Endothelial cell of umbilical vein (primary cell): ENCODE results near the gene BCAS3. TPM values are rescaled to one million over a fixed set of nuclear protein-coding genes. Genes with fewer than 3 reads are reported as not detected.

ENCODE experiments used
- BruUV-seq: library from RNA; stranded (reverse); fragments of 400-500 nt; replicated peaks from 2 replicates; lab custom pipeline; 2021; lab: Mats Ljungman, UMichigan
- CTCF ChIA-PET: fragments of 300-600, 350-600 bp; sonication (Branson Sonifier 250); formaldehyde crosslinking; loops from one replicate; lab custom pipeline; 2021; ENCODE audit warnings: antibody characterized with exemption, inconsistent platforms; lab: Charles Lee
- POLR2A ChIA-PET: fragments of 300-600, 350-600 bp; sonication (Branson Sonifier 250); formaldehyde crosslinking; loops from one replicate; lab custom pipeline; 2021; ENCODE audit warnings: antibody characterized with exemption, inconsistent platforms; lab: Charles Lee
- DNase-seq: peaks from one replicate; pipeline ENCODE4 v3.0.0-alpha.2; 2011; ENCODE audit warnings: low read depth, low spot score
- FAIRE-seq: peaks from 2 replicates; lab custom pipeline; 2011; peaks lifted over from hg19 to GRCh38; lab: Jason Lieb, UNC
- H2AFZ ChIP-seq: 2 replicates; pipeline ENCODE4 v1.6.0; 2012; ENCODE audit warnings: low read depth, low read length, control low read depth, inconsistent platforms
- H3K27ac ChIP-seq: 2 replicates; pipeline ENCODE4 v1.5.1; 2011; ENCODE audit warnings: low read depth, mild to moderate bottlenecking, control low read depth, low read length, moderate library complexity; ENCODE audit not compliant: insufficient read depth
- H3K27me3 ChIP-seq, 2 experiments: 2 replicates each; pipeline versions ENCODE4 v1.6.0 to v1.6.1; 2011; ENCODE audit warnings: low read length in 2 of 2, mixed read lengths in 1 of 2; ENCODE audit not compliant: control insufficient read depth in 2 of 2, insufficient read depth in 2 of 2
- H3K36me3 ChIP-seq, 2 experiments: 2 replicates in 1 of 2; 3 replicates in 1 of 2; pipeline ENCODE4 v1.5.1; 2011; ENCODE audit warnings: low read length in 2 of 2, mild to moderate bottlenecking in 1 of 2, moderate library complexity in 1 of 2; ENCODE audit not compliant: control insufficient read depth in 2 of 2, insufficient read depth in 2 of 2; ENCODE audit errors: extremely low read depth in 1 of 2
- H3K4me1 ChIP-seq: 3 replicates; pipeline ENCODE4 v1.5.1; 2011; ENCODE audit warnings: mild to moderate bottlenecking, low read length; ENCODE audit not compliant: control insufficient read depth, insufficient read depth; ENCODE audit errors: extremely low read depth
- H3K4me2 ChIP-seq: 2 replicates; pipeline ENCODE4 v1.6.1; 2011; ENCODE audit warnings: low read length, control low read depth, mixed read lengths; ENCODE audit not compliant: insufficient read depth
- H3K4me3 ChIP-seq, 3 experiments: fragments of 200-600 bp in 1 of 3; sonication (generic), shearing (Covaris generic) in 1 of 3; replicated peaks in 1 of 3; 2 replicates each; pipeline ENCODE4 v1.5.1; 2011 to 2016; ENCODE audit warnings: control low read depth in 3 of 3, low read length in 3 of 3, mild to moderate bottlenecking in 2 of 3, inconsistent platforms in 1 of 3, low read depth in 1 of 3, moderate library complexity in 1 of 3; ENCODE audit not compliant: insufficient read depth in 1 of 3
- H3K79me2 ChIP-seq: 2 replicates; pipeline ENCODE4 v1.6.0; 2012; ENCODE audit warnings: low read length, inconsistent platforms; ENCODE audit not compliant: control insufficient read depth, insufficient read depth
- H3K9ac ChIP-seq: replicated peaks from 2 replicates; pipeline ENCODE3; 2011; ENCODE audit warnings: low read length, control low read depth; ENCODE audit not compliant: insufficient read depth; ENCODE audit errors: extremely low read depth
- H3K9me1 ChIP-seq: replicated peaks from 3 replicates; pipeline ENCODE4 v1.6.0; 2011; ENCODE audit warnings: mild to moderate bottlenecking, low read length; ENCODE audit not compliant: control insufficient read depth, insufficient read depth; ENCODE audit errors: extremely low read depth
- H3K9me3 ChIP-seq: replicated peaks from 2 replicates; pipeline ENCODE4 v1.5.1; 2012; ENCODE audit warnings: low read length, inconsistent platforms; ENCODE audit not compliant: control insufficient read depth, insufficient read depth
- H4K20me1 ChIP-seq: replicated peaks from 2 replicates; pipeline ENCODE3; 2011; ENCODE audit warnings: mild to moderate bottlenecking, low read length; ENCODE audit not compliant: control insufficient read depth, insufficient read depth; ENCODE audit errors: extremely low read depth
- CTCF ChIP-seq, 2 donors: IDR thresholded peaks; 1 replicate in 1 of 2; 2 replicates in 1 of 2; pipeline ENCODE4 v1.5.1; 2011; ENCODE audit warnings: low read length in 2 of 2, mild to moderate bottlenecking in 2 of 2, moderate library complexity in 2 of 2, control low read depth in 1 of 2, inconsistent platforms in 1 of 2, low read depth in 1 of 2; ENCODE audit not compliant: insufficient read depth in 1 of 2; ENCODE audit errors: extremely low read depth in 1 of 2
- EZH2 ChIP-seq: IDR thresholded peaks from 2 replicates; pipeline ENCODE4 v1.6.1; 2012; ENCODE audit warnings: borderline replicate concordance, low read depth, mild to moderate bottlenecking, moderate library complexity, low read length, inconsistent platforms; ENCODE audit not compliant: severe bottlenecking
- JUN ChIP-seq: IDR thresholded peaks from 2 replicates; pipeline ENCODE4 v1.6.1; 2011; ENCODE audit warnings: borderline replicate concordance, low read depth; ENCODE audit not compliant: insufficient read length, insufficient read depth
- POLR2A ChIP-seq: IDR thresholded peaks from 2 replicates; pipeline ENCODE4 v1.6.1; 2012; ENCODE audit warnings: low read depth, mild to moderate bottlenecking, control low read depth, low read length
- POLR2AphosphoS5 ChIP-seq: IDR thresholded peaks from 2 replicates; pipeline ENCODE4 v1.6.1; 2012; ENCODE audit warnings: low read depth, mild to moderate bottlenecking, control low read depth, low read length, moderate library complexity; ENCODE audit not compliant: insufficient read depth
- dilution Hi-C: fragments of 300-500 bp; cut with MboI; formaldehyde crosslinking; loops from one replicate; pipeline ENCODE4 v1.15.0; 2019; ENCODE audit warnings: low sequenced_read_pairs; ENCODE audit not compliant: extremely low pct_ligation_motif_present
- intact Hi-C: fragments of 100-400 bp; cut with micrococcal nuclease; formaldehyde crosslinking; loops from one replicate; pipeline ENCODE4 v1.10.0; 2022
- polyA plus RNA-seq, 4 experiments: library from polyadenylated mRNA; depleted of rRNA in 3 of 4; stranded (reverse) in 3 of 4; unstranded in 1 of 4; fragments of >200 nt; gene quantifications; 2 replicates each; pipeline versions ENCODE4 v1.2.1 to v1.2.3, GENCODE V29; 2011 to 2012; ENCODE audit warnings: missing spikeins in 1 of 4
- total RNA-seq: library from RNA; stranded (reverse); gene quantifications from 2 replicates; pipeline ENCODE4 v1.2.3, GENCODE V29; 2021

Gene BCAS3
- total and polyA plus RNA-seq, 2 donors (not counting 3 experiments of a cell fraction or from before 2014, with no cell fraction given), result 8.2 to 16.0 TPM

- Histone ChIP-seq H3K36me3 (no peaks in the 10 kb centered on the region), H3K9me1 (peaks cover 2% of the 10 kb centered on the region), H4K20me1 (no peaks in the 10 kb centered on the region), H3K27me3 (no peaks in the 10 kb centered on the region), H3K79me2 (no peaks in the 10 kb centered on the region), H3K4me3 (no peak overlapping the region), H3K9ac (no peak overlapping the region), H2AFZ (no peak overlapping the region), H3K9me3 (no peaks in the 10 kb centered on the region), H3K27ac (no peak overlapping the region), H3K4me2 (no peak overlapping the region), H3K4me1 (no peaks in the 10 kb centered on the region)
- CTCF ChIA-PET, result interaction anchor here (1.0 to 1.2 kb wide), 2 partner anchors 12 to 19 kb away, joined by 3 read pairs; no protein-coding TSS in a partner anchor
- FAIRE-seq (no peak), DNase-seq (no peak)
- intact Hi-C loops (no loop called here), dilution Hi-C loops (no loop called here)
- no TSS peak for BruUV-seq
- POLR2A ChIA-PET, result no interaction called here
- TF ChIP-seq JUN, result no peak
Measured at GRCh38 chr17:60891149-60891548, 213.5 kb downstream of the BCAS3 start.

DNA sequence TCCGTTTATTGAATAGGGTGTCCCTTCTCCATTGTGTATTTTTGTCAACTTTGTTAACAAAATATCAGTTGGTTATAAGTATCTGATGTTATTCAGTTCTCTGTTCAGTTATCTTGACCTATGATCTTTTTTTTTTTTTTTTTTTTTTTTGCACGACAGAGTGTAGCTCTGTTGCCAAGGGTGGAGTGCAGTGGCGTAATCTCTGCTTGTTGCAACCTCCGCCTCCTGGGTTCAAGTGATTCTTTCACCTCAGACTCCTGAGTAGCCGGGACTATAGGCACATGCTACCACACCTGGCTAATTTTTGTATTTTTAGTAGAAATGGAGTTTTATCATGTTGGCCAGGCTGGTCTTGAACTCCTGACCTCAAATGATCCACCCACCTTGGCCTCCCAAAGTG, 215.8 kb downstream of the BCAS3 start:
- no peak overlapping the region for H3K27ac ChIP-seq
- POLR2A ChIA-PET, result no interaction called here

More for the DNA sequence above, 215.8 kb downstream of the BCAS3 start:
- FAIRE-seq, result no peak
- DNase-seq, result no peak
- TF ChIP-seq POLR2A (no peak), CTCF (IDR thresholded peaks at IDR 0.05; ENCODE audit: extremely low read depth in 1 of 2, insufficient read depth in 1 of 2, low read depth in 1 of 2, low read length in 2 of 2) (no peak), POLR2AphosphoS5 (no peak), EZH2 (no peak)
- Histone ChIP-seq H2AFZ (no peak overlapping the region), H3K36me3 (no peaks in the 10 kb centered on the region), H3K9me1 (peaks cover 2% of the 10 kb centered on the region), H3K4me1 (no peaks in the 10 kb centered on the region), H3K4me3 (no peak overlapping the region), H3K9me3 (no peaks in the 10 kb centered on the region), H3K9ac (no peak overlapping the region), H3K79me2 (no peaks in the 10 kb centered on the region), H3K4me2 (no peak overlapping the region), H3K27me3 (no peaks in the 10 kb centered on the region), H4K20me1 (no peaks in the 10 kb centered on the region)
- CTCF ChIA-PET, result no interaction called here
- dilution Hi-C loops, result no loop called here
- BruUV-seq, result no TSS peak
- intact Hi-C loops, result no loop called here
